HG03108 (cell line): ENCODE results near the gene TBC1D2B.

Experiments used
- ATAC-seq: cut with Tn5 transposase; IDR thresholded peaks from one replicate; pipeline ENCODE4 v1.9.1; 2021; ENCODE audit warnings: moderate library complexity; ENCODE audit not compliant: unreplicated experiment

TBC1D2B gene

GRCh38 chr15:78037328-78037727, 40.2 kb downstream of the TBC1D2B start:
- no peak for ATAC-seq

- no peak for ATAC-seq
Measured at GRCh38 chr15:78035861-78036476, 41.5 kb downstream of the TBC1D2B start.

GRCh38 chr15:78035321-78035751, 42.2 kb downstream of the TBC1D2B start:
- no peak for ATAC-seq

- ATAC-seq = peak; percentile 62
Measured at GRCh38 chr15:78034495-78035191, 42.9 kb downstream of the TBC1D2B start.

- ATAC-seq = peak; percentile 16
Measured at GRCh38 chr15:78033864-78034263, 43.6 kb downstream of the TBC1D2B start.

GRCh38 chr15:78032671-78033070, 44.8 kb downstream of the TBC1D2B start:
- ATAC-seq = no peak

GRCh38 chr15:78024883-78025282, 52.6 kb downstream of the TBC1D2B start:
- no peak for ATAC-seq

GRCh38 chr15:78024519-78024870, 53.0 kb downstream of the TBC1D2B start:
- ATAC-seq = no peak

GRCh38 chr15:78023865-78024518, 53.5 kb downstream of the TBC1D2B start:
- ATAC-seq = no peak

- ATAC-seq = no peak
Measured at GRCh38 chr15:78023081-78023665, 54.3 kb downstream of the TBC1D2B start.

- no peak for ATAC-seq
Measured at GRCh38 chr15:78021761-78022160, 55.8 kb downstream of the TBC1D2B start.

GRCh38 chr15:78020007-78020406, 57.5 kb downstream of the TBC1D2B start:
- no peak for ATAC-seq

- peak; percentile 72 for ATAC-seq
Measured at GRCh38 chr15:78018946-78019644, 58.4 kb downstream of the TBC1D2B start.

GRCh38 chr15:78018445-78018844, 59.1 kb downstream of the TBC1D2B start:
- ATAC-seq = no peak

GRCh38 chr15:78016860-78017259, 60.7 kb downstream of the TBC1D2B start:
- ATAC-seq = no peak

- ATAC-seq = no peak
Measured at GRCh38 chr15:78012643-78013077, 64.9 kb downstream of the TBC1D2B start.

GRCh38 chr15:78010067-78010466, 67.4 kb downstream of the TBC1D2B start:
- no peak for ATAC-seq

GRCh38 chr15:78007964-78008886, 69.3 kb downstream of the TBC1D2B start:
- ATAC-seq = no peak

- ATAC-seq = no peak
Measured at GRCh38 chr15:78007211-78007931, 70.1 kb downstream of the TBC1D2B start.
